Tibial nerve (tissue), 3 donors: Measurements from ENCODE around the gene LCNL1.

Source experiments
- POLR2A ChIP-seq, 2 donors: fragments of 450-650 bp; IDR thresholded peaks; one replicate each; pipeline ENCODE4 v1.6.1; 2017; ENCODE audit warnings: antibody characterized with exemption in 2 of 2, mild to moderate bottlenecking in 2 of 2, moderate library complexity in 2 of 2
- TF ChIP-seq, protein P1 (sequence below), 5 experiments: fragments of 200-600 bp in 3 of 5; fragments of 450-650 bp in 2 of 5; sonication (generic) in 3 of 5; IDR thresholded peaks; one replicate each; pipeline ENCODE4 v1.5.1; 2016 to 2019; ENCODE audit warnings: antibody characterized with exemption in 5 of 5, mild to moderate bottlenecking in 3 of 5, moderate library complexity in 2 of 5

DNA sequence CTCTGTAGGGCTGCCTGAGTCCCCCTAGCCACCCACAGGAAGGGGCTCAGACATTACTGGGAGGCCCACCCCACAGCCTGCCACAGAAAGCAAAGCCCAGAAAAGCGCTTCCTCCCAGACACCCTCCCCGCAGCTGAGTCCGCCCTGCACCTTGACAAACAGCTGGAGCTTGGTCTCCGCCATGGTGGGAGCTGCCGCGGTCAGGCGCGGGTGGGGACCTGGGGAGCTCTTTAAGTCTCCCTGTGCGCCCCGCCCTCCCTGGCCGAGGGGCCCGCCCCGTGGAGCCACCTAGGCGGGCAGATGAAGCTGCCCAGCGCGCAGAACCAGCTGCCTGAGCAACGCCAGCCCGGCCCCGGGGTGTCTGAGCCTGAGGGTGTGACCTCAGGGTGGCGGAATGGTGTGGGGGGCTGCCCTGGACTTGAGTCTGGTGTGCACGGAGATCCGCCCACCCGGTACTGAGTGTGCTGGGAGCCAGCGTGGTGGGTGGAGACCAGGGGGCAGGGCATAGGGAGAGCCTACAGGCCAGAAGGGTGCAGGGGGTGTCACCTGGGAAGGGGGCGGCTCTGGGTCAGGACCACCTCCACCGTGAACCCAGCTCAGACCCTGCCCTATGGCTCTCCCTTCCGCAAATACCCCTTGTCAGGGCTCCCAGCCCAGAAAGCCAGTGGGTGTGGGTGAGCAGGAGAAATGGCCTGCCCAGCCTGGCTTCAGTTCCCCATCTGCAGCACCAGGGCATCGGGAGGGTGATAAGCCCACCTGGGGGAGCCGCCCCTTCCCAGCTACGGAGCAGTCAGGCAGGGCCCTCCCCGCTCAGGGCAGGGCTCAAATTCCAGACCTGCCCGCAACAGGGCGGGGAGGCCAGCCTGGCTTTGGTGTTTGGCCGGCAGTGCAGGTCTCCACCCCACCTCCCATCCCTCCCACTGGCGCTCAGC is 13.8 kb downstream of the LCNL1 start, which contains the start of gene CLIC3:
- TF ChIP-seq POLR2A (IDR thresholded peaks at IDR 0.05): no peak
- TF ChIP-seq, protein P1, sequence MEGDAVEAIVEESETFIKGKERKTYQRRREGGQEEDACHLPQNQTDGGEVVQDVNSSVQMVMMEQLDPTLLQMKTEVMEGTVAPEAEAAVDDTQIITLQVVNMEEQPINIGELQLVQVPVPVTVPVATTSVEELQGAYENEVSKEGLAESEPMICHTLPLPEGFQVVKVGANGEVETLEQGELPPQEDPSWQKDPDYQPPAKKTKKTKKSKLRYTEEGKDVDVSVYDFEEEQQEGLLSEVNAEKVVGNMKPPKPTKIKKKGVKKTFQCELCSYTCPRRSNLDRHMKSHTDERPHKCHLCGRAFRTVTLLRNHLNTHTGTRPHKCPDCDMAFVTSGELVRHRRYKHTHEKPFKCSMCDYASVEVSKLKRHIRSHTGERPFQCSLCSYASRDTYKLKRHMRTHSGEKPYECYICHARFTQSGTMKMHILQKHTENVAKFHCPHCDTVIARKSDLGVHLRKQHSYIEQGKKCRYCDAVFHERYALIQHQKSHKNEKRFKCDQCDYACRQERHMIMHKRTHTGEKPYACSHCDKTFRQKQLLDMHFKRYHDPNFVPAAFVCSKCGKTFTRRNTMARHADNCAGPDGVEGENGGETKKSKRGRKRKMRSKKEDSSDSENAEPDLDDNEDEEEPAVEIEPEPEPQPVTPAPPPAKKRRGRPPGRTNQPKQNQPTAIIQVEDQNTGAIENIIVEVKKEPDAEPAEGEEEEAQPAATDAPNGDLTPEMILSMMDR (IDR thresholded peaks at IDR 0.05): no peak
